NCI-H748 (cell line): ENCODE measurements around the gene LRRN2.
"Not testable (repeated sequence)": the region's sequence is repeated elsewhere in the genome, so short reads cannot be mapped to it uniquely, and the experiment has no call there.

Experiments used
- DNase-seq: peaks from one replicate; lab custom pipeline; 2025; ENCODE audit not compliant: unreplicated experiment; lab: John Stamatoyannopoulos, UW

LRRN2 gene

DNA sequence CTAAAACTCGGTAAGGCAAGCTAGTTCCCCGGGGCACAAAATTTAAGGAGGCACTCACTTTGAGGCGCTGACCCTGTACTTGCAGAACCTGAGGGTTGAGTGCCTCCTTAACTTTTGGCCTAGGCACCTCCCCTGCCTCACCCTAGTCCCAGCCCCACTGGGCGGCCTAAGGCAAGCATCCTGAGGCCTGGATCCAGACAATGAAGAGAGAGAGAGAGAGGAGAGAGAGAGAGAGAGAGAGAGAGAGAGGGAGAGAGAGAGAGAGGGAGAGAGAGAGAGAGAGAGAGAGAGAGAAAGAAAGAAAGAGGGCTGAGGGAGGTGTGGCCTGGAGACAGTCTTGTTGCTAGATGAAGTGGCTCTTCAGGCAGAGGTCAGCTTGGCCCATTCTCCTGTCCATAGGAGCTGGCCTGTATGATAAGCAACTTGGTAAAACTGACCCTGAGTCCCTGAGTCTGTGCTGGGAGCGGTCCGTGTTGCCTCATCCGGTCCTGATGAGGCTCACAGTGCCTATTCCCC lies 7.4 kb upstream of the LRRN2 start:
- DNase-seq: no peak

DNA sequence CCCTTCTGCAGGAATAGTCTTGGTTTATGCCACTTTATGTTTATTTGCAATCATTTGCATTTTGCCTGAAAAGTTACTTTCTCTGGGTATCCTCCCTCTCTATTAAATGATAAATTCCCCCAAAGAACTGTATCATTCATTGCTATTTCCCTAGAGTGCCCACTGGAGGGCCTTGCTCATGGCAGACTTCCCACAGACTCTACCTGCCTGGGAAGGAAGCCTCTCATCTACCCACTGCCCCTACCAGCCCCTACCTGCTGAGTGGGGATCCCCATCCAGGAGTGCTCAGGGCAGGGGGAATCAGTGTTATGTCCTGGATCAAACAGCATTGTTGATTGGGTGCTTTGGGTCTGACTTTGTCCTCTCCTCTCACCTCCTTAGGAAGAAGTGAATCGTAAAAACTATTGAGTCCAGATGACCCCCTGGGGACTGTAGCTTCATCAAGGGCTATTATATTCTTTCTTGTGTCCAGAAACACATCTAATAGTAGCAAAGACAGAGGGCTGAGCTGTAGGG lies 6.8 kb upstream of the LRRN2 start:
- no peak for DNase-seq

DNA sequence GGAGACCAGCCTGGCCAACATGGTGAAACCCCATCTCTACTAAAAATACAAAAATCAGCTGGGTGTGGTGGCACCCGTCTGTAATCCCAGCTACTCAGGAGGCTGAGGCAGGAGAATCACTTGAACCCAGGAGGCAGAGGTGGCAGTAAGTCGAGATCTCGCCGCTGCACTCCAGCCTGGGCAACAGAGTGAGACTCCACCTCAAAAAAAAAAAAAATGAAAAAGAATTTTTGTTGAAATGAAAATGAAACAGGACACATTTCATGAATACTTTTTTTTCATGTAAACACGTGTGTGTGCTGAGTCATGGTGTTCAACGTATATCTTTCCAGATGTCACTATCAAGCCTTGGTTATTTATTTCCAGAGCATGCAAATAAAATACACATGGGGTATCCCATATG lies 5.8 kb upstream of the LRRN2 start:
- DNase-seq: not testable (repeated sequence)

DNA sequence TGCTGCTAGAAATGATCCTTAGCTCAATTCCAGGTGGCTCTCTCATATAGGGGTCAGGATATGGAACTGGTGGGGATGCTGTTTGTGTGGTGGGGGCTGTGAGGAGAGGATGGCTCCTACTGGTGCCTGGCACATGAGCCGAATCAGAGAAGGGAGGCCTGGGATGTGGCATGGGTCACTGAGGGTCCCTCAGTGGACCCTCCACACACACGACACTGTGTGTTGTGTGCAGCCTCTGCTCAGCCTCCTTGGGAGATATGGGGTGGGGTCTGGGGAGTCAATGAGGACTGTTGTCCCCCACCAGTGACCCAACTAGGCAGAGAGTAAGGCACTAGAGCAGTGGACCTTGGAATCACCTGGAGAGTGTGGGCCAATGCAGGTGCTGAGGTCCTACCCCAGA lies 3.2 kb upstream of the LRRN2 start:
- no peak for DNase-seq

DNA sequence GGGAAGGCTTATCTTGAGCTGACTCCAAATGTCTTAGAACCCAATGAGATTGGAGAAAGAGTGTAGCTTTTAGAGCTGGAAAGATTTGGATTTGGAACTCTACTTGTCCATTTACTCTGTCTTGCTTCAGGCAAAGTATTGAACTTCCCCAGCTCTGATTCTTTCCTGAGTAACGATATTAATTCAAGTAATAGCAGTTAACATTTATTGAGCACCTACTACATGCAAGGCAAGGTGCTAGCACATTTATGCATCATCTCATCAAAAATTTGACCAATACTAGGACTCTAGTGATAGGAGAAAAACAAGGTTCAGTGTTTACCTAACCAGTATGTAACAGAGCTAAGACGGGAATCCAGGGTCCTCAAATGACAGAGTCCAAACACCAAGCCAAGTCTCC lies 2.5 kb upstream of the LRRN2 start:
- no peak for DNase-seq

DNA sequence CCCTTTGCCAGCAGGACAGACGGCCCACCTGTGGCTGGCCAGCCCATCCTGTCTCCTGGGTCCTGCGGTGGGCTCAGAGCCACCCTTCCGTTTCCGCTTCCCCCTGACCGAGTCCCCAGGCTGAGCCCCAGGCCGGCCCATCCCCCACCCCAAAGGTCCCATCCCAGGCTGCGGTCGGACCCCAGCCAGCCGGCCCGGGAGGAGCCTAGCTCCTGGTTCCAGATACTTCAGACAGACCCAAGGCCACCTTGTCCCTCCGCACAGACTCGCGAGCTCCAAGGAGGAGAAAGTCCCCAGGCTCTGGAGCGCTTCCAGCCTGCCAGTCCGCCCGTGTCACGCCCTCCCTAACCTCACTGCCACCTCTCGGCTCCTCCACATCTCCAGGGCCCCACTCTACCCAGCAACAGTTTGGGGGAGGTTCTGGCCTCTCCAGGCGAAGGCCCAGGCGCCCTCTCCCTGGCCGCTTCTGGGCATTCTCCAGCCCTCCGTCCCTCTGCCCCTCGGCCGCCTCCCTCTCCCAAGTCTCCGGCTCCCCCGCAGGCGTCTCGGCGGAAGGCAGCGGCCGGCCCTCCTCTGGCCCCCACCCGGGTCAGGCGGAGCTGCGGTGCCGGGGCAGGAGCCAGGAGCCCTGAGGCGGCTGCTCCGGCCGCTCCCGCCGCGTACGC lies 835 bp downstream of the LRRN2 start:
- peak; percentile 27 for DNase-seq

DNA sequence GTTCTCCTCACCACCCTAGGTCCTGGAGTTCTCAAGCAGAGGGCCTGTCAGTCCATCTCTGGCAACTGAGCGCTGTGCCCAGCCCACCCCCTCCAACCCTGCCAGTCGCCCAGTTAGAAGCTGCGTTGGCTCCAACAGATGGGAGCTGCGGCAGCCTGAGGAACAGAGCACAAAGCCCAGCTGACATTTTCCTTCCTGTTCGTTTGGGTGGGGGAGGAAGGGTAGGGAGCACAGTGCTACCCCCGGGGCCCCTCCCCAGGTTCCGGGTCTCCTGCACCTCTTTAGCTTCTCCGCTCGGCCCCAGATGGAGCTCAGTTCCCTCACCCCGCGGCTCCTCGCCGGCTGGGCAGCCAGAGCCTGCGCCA lies 1.4 kb downstream of the LRRN2 start:
- no peak for DNase-seq

DNA sequence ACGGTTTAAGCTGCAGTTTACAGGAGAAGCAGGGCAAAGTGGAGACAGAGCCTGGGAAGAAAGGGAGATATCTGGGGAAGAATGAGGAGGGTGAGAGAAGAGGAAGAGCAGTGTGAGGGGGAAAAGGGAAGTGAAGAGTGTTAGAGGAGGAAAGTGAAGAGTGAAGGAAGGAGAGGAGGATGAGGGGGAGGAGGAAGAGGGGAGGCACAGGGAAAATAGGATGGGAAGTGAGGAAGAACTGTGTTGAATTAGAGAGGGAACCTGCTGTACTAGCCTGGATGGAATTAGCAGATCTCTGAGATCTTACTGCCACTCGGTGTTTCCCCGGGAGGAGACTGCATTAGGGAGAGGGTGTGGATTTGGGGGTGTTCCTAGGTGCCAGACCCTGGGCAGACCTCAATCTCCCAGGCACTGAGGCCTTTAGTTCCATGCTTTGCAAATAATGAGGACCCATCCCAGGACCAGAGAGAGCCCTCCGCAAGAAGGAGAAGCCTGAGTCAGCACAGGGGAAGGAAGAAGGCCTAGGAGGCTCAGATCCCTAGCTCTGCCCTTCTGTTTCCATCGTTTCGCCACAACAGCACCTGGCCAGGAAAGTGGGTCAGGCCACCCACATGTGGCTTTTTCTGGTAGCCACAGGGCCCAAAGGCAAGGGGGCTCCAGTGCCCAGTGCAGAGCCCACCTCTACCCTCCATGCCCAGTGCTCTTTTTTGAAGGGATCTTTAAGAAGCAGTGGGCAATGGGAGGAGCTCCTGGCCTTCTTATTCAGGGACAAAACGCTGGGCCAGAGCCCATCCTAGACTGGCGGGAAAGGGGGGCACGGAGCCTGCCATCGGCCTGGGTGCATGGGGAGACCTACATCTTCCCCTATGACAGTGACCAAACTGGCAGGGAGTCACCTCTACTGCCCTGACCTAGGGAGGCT lies 2.0 kb downstream of the LRRN2 start:
- no peak for DNase-seq

DNA sequence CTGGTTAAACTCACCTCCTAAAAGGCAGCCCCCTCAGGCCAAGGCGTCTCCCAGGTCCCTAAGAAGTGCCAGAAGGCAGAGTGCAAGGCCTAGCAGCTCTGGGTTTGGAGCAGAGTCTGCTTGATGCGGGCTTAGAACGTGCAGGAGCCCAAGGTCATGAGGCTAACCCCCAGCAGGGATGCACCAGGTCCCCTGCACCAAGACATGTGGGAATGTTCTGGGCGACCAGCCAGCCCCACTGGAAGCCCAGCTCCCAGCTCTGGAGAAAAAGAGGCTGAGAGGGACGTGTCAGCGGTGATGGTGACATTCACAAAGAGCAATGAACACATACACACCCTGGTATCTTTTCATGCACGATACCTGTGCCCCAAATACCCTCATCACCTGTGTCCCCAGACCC lies 5.1 kb downstream of the LRRN2 start:
- DNase-seq: no peak

DNA sequence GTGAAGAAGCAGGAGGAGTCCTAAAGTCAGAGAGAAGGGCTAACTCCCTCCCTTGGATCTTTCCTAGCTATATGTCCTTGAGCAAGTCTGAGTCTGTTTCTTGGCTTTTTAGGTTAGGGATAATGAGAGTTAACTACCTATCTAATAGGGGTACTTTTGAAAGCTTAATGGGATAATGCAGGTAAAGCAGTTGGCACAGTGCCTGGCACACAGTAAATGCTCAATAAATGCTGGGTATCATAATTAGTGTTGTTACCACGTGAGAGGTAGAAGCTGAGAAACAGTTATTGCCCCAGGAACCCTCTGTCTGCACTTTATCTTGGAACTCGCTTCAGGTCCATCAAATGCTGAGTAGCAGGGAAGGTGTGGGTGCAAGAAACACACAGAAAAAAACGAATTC lies 5.5 kb downstream of the LRRN2 start:
- no peak for DNase-seq

DNA sequence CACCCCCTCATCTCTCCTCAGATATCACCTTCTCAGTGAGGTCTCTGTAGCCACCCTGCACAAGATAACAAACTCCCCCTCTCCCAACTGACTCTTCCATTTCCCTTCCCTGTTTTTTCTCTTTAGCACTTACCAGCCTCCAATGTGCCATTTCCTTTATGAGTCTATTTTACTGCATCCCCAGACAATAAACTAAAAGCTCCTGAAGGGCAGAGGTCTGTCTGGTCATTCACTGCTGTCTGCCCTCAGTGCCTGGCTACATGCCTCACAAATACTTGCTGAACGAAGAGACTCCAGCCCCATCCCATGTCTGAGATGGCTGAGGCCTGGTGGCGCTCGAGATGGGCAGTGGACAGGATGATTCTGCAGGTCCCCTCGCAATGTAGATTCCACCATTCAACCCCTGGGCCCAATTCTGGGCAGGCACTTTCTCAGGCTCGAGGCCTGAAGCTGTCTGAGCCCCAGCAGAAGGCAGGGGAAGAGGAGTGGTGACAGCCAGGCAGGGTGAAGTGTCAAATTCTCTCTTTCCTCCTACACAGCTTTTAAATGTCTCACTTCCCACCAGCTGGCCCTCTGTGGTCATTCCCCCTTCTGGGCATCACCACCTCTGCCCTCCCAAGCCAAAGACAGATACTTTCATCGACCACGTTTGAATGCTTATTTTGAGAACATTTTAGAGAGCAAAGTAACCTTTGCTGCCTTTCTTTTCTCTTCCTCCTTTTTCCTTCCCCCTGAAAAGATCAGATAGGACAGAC lies 6.6 kb downstream of the LRRN2 start:
- no peak for DNase-seq

DNA sequence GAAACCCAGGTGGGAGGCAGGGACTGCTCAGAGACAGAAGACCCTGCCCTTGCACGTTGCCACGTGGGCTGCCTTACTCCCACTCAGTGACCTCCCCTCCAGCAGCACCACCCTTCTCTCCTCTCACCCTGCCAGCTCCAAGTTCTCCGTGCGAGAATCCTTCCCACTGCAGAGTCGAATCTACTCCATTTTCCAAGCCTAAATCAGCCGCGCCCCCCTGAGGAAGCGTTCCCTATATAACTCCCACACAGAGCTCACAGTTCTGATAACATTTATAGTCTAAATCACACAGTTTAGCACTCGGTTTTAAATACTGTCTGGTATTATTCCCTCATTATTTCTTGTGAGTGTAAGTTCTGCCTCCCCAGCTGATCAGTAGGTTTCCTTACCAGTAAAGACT lies 7.7 kb downstream of the LRRN2 start:
- no peak for DNase-seq

DNA sequence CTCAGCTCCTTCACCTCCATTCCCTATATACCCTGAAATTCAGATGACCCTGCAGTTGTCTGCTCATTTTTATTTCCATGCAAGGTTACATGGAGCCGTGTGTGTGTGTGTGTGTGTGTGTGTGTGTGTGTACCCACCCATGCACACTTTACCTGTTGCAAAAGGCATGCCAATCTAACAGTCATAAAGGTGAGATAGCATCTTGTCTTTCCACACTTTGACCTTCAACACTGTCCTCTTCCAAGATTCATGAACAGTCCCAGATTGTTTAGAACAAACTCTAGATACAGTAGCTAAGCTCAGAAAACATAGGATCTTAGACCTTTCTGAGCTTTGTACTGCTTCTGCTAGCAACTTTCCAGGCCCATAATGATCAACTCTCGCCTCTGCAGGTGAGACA lies 9.5 kb downstream of the LRRN2 start:
- DNase-seq: no peak

DNA sequence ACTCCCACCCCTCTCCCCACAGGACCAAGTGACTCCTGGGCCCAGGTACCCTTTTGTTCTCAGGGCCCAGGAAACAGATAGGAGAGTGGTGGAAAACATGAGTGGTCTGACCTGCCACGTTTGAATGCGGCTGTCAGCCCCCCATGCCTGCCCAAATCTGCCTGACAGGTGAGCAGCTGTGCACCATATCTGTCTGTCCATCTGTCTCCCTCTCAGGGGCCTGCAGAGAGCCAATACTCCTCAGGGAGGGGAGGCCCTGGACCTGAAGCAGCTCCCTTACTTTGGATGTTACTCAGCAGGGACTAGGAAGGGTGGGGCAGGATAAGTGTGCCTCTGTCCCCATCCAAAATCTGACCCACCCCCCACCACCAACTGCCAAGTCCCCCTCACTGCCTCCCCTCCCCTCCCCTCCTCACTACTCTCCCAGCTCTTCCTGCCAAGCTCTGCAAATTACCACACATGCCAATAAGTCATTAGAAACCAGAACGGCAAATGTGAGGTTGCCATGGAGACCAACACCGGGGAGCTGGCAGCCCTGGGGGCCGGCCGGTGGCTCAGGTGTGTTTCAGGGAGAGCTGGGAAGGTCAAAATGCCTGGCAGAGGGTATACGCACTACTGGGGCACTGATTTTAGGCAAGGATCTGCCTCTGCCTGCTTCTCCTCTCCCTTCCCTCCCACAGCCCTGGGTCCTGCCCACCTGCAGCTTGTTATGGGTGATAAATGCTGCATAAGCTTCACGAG lies 11.5 kb downstream of the LRRN2 start:
- DNase-seq: peak; percentile 88

DNA sequence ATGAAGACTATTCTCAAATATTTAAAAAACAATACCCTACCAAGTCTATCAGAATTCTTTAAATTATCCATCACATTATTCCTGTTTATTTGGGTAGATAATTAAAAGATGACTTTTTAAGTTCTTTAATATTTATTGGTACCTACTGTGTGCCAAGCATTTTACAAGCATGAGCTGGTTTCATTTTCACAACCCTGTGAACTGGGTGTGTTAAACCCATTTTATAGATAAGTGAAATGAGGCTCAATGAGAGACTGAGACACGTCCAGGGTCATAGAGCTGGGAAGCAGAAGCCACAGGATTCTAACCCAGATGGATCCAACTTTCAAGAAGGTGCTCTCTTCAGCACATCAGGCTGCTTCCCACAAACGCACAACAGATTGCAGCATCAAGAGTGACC lies 12.3 kb downstream of the LRRN2 start:
- DNase-seq: no peak

DNA sequence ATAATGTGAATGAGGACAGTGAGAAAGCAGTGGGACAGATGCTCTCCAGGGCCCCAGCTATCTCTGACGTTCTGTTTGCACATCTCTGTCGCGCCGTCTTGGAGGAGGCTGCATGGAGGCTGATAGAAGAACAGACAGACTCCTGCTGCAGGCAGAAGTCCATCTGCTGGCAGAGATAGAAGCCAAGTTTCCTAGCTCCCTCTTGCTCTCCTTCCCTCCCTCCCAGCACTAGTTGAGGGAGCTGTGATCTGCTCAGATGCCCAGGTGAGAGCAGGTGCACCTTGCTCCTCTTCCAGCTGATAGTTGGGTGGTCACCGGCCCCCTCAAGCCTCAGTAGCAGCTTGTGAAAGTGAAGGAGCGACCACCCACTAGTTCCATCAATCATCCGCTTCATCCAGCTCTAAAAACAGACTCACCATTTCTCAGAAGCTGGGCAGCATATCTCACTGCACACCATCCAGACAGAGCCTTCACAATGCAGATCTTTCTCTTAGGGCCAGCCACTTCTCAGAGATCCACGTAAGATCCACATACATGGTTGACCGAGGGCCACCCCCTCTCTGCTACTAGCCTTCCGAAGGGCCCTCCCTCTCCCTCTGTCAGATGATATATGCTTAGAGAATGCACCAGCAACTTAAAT lies 12.9 kb downstream of the LRRN2 start:
- DNase-seq: no peak

DNA sequence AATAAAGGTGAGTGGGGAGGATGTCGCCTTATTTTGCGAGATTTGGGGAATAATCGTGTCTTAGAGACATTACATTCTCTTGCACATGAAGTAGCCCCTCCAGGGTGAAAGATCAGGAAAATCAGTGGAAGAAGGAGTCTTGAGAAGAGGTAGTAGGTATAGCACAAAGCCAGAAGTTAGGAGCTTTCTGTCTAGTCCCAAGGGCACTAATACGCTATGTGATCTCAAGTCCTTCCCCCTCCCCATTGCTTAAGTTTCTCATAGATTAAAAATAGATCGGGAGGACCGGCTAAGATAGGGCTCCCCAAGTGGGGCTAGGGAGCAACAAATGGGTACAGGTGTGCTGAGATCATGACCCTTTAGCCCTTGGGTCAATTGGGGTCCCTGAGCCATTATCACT lies 13.5 kb downstream of the LRRN2 start:
- DNase-seq: no peak

DNA sequence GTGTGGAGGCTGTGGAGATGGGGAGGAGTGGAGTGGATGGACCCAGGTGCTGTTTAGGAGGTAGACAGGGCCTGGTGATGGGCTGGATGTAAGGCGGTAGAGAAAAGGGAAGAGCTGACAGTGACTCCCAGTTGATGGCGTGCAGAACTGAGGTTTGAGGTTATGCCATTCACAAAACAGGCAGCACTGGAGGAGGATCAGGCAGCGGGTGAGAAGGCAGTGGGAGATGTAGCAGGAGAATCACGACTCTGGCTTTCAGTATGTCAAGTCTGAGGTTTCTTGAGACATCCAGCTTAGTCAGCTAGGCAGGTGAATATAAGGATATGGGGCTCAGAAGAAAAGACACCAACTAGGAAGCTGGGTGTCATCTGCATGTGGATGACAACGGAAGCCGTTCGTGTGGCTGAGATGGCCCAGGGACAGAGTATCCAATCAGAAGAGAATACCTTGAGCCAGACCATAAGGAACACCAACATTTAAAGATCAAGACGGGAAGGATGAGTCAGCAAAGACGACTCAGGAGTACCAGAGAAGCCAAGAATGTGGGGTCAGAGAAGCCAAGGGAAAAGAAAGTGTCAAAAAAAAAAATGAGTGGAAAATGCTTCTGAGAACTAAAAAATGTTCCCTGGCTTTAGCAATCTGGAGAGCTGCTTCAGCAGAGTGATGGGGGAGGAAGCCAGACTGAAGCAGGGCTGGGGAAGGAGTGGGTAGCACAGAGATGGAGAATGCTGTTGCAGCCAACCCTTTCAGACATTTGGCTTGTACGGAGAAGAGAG lies 15.2 kb downstream of the LRRN2 start:
- DNase-seq: no peak

DNA sequence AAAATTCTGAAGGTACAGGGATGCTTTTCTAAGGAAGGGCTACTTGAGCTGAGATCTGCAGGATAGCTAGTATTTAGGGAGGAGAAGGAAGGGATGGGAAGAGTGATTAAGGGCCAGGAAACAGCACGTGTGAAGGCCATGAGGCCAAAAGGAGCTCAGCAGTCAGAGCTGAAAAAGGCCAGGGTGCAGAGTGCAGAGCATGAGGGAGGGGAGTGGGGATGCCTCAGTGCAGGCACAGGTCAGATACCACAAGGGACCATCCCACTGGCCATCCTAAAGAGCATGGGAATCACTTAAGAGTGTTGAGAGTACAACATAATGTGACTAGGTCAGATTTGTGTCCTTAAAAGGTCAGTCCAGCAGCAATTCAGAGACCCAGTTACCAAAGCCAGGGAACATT lies 16.0 kb downstream of the LRRN2 start:
- no peak for DNase-seq

DNA sequence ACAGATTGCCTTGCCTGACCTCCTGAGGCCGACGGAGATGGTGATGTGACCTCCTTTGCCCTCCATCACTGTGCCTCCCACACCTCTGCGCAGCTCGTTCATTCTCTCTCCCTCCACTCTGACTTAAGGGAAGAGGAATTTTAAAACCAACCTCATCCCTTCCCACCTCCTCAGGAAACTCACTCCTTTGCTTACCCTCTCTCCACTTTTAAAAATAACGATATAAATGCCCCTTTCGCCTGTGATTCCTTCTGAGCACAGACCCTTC lies 21.2 kb downstream of the LRRN2 start:
- no peak for DNase-seq
